AG09319 (cell line): ENCODE measurements around the gene ALKBH8.
"Not testable (repeated sequence)": the region's sequence is repeated elsewhere in the genome, so short reads cannot be mapped to it uniquely, and the experiment has no call there.

Experiments used
- DNase-seq: peaks from one replicate; pipeline ENCODE4 v3.0.0-alpha.2; 2010; ENCODE audit warnings: low read depth; ENCODE audit errors: extremely low read depth
- CTCF ChIP-seq: IDR thresholded peaks from 2 replicates; pipeline ENCODE4 v1.5.1; 2011; ENCODE audit warnings: low read depth, mild to moderate bottlenecking, inconsistent platforms, low read length, moderate library complexity

The ALKBH8 gene

GRCh38 chr11:107576497-107577345 is 11.2 kb upstream of the ALKBH8 start:
- peak; percentile 19 for DNase-seq
- peak; percentile 77 for TF ChIP-seq CTCF

- DNase-seq, result no peak
- no peak for TF ChIP-seq CTCF
Measured at GRCh38 chr11:107573438-107573837, 7.9 kb upstream of the ALKBH8 start.

GRCh38 chr11:107570015-107570414 is 4.5 kb upstream of the ALKBH8 start:
- TF ChIP-seq CTCF, result no peak
- no peak for DNase-seq

- DNase-seq, result no peak
- TF ChIP-seq CTCF, result no peak
Measured at GRCh38 chr11:107567739-107568335, 2.3 kb upstream of the ALKBH8 start.

- no peak for DNase-seq
- no peak for TF ChIP-seq CTCF
Measured at GRCh38 chr11:107566569-107566968, 1.0 kb upstream of the ALKBH8 start.

- not testable (repeated sequence) for DNase-seq
Measured at GRCh38 chr11:107565955-107566501, 493 bp upstream of the ALKBH8 start.

GRCh38 chr11:107564877-107565218 is 687 bp downstream of the ALKBH8 start:
- DNase-seq, result no peak
- TF ChIP-seq CTCF, result no peak

GRCh38 chr11:107563702-107564101 is 1.8 kb downstream of the ALKBH8 start:
- peak; percentile 74 for TF ChIP-seq CTCF
- DNase-seq, result peak; percentile 29
